IPS-NIHi7 (cell line): ENCODE results near the gene CERS2.
A peak's percentile ranks its signal among the peaks of the same experiment; 100 is the strongest.

Experiments
- DNase-seq: peaks from one replicate; pipeline ENCODE4 v3.0.0; 2012; ENCODE audit warnings: mixed read lengths; ENCODE audit errors: extremely low spot score

CERS2 gene

DNA sequence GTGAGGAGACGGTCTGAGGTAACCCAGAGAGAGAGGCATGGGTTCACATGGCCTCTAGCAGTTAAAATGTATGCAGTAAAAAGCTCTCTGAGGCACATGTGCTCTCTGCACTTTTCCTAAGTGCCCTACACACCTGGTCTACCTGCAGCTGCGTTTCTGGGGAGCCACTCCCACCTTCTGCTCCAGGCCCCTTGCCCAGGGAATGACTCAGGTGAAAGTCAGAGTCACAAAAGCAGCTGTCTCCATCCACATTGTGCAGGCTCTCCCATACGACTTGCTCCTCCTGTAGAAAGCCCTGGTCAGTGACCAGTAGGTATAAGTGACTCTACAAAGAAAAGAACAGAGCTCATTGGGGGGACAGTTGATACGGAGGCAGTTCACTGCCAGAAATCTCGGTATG, 23.3 kb upstream of the CERS2 start:
- no peak for DNase-seq

DNA sequence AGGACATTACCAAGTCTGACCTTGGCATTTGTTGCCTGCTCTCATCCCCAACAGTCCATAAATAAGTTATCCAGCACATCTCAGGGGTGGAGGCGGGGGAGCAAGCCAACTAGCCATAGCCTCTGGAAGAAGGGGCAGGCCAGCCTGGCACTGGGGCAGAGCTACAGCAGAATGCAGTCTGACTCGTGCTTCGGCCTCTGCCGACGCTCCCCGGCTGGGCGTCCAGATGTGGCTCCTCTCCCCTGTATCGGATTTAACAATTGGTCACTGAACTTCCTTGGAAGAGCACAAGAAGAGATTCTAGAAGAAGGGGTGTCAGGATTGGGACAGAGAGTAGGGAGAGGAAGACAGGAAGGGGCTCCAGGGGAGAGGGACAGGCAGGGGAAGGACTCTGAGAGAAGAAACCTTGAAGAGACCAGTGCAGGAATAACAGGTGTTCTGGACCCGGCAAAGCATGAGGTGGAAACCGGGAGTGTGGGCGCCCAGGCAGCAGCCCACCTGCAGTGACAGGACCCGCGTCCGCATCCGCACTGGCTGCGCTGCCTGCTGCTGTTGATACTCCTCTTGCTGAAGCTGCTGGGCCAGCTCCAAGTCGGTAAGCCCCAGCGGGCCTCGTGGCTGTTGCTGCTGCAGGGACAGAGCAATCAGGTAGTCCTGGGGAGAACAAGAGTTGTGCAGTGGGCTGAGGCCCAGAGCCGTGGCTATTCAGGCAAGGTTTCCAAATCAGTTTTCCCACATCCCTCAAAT, 22.7 kb upstream of the CERS2 start:
- DNase-seq: no peak

DNA sequence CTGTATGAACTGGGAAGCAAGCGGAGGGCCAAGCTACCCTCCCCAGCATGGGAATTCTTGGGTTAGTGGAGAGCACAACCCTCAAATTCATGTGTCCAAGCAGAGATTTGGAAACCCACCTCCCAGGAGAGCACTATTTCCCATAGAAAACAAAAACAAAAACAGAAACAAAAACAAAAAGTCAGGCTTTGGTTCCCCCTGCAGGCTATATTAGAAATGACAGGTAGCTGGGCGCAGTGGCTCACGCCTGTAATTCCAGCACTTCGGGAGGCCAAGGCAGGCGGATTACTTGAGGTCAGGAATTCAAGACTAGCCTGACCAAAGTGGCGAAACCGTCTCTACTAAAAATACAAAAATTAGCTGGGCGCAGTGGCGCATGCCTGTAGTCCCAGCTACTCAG, 21.3 kb upstream of the CERS2 start:
- peak; percentile 46 for DNase-seq

DNA sequence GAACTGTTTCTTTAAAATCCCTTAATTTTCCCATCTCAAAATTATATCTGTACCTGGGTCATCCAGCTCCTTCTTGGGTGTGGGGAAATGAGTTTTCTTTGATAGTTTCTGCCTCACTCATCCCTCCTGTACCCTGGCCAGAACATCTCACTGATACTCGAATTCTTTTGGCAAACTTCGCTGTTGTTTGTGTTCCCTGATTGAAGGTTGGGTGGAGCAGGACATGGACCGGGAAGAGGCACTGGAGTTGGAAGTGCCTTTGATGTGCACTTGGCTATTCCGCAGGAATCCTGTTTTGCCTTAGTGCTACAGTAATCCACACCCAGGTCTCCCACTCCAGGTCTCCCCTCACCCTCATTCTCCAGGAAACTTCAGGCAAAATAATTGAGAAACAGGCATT, 20.8 kb upstream of the CERS2 start:
- DNase-seq: no peak

DNA sequence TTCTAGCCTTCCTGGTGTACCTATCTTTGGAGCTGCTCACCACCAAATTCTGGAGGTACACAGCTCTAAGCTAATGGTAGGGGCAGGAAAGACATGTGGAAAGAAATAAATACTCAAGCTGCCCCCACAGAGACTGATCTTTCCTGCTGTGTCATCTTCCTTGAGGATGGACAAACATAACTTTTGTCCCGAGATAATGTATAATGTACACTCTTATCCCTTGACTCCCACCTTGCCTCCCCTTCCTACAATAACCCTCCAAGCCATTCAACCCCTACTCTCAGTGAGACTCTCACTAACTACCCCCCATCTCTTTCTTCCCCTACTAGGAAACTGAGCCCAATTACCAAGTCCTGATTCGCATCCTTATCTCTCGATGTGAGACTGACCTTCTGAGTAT, 19.6 kb upstream of the CERS2 start:
- DNase-seq: no peak

DNA sequence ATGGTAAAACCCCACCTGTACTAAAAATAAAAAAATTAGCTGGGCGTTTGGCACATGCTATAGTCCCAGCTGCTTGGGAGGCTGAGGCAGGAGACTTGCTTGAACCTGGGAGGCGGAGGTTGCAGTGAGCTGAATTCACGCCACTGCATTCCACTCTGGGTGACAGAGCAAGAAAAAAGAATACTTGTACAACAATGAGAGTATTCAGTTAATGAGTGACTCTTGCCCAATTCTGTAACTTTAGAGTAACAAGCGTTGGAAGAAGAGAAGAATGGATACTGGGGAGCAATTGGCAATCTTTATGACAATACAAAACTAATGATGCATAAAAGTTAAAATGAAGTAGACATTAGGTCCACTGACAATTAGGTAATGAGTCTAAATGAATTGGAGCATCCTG, 18.0 kb upstream of the CERS2 start:
- DNase-seq: no peak

DNA sequence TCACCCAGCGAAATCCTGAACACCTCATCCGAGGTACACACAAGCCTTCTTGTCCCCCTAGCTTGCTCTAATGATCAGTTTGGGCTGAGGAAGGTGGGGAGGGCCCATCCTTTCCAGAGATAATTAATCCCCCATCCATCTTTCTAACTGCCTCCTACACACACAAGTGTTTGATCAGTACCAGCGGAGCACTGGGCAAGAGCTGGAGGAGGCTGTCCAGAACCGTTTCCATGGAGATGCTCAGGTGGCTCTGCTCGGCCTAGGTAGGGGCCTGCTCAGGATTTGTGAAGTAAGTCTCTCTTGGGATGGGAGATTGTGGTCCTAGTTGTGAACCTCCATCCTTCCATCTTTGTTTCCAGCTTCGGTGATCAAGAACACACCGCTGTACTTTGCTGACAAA, 13.3 kb upstream of the CERS2 start:
- no peak for DNase-seq

DNA sequence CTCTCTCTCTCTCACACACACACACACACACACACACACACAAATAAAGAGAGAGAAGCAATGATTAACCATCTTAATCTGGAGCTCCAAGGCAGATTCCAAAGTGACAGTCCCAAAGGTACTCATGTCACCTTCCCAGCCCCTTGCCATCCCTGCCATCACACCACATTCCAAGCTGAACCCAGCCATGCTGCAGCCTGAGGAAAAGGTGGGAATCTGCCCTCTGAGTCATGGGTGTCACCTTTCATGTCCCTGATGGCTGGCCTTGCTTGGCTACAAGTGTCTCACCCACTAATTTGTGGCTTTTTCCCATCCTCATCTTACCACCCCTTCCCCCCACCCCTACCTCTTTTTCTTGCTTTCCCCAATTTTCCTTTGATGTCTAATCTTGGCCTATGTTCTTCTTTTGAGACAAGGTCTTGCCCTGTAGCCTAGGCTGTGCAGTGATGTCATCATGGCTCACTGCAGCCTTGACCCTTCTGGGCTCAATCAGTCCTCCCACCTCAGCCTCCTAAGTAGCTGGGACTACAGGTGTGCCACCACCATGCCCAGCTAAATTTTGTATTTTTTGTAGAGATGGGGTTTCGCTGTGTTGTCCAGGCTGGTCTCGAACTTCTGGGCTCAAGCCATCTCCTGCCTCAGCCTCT, 10.7 kb upstream of the CERS2 start:
- DNase-seq: no peak

DNA sequence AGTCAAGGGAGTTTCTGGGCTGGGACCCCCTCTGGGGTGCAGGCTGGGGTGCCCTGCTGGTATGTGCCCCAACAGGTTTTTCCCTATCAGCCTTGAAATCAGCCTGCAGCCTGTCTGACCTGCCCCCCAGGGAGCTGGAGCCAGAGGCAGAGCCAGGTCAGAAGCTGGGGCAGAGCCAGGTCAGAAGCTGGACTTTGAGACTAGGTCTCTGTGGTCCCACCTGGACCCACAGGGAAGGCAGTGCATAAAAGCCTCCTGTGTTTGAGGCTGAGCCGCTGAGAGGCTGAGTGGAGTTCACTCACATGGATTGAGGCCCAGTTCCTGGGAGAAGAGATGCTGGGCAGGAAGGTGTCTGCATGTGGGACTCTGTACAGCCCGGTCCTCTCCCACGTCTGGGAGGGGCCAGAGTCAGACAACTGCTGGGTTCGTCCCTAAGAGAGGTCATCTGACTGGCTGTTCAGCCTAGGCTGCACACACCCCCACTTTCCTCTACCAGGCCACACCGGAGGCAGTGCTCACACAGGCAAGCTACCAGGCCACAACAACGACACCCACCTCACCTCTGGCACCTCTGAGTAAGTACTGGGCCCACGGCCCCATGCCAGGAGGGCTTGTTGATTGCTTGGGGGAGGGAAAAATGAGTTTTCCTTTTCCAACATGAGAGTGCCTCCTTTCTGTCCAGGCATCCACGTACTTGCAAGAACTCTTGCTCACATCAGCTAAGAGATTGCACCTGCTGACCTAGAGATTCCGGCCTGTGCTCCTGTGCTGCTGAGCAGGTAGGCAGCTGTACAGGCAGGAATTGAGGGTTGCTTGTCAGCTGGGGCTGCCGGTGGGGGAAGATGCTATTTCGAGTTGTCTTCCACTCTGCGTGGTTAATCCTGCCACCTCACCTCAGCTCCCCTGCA, 7.4 kb upstream of the CERS2 start, which contains the start of gene ANXA9:
TSS of gene ANXA9 (plus strand) at position 488 of the 908 bp plus-strand sequence. CDS start 814 bp downstream, outside the sequence.
- DNase-seq: no peak

DNA sequence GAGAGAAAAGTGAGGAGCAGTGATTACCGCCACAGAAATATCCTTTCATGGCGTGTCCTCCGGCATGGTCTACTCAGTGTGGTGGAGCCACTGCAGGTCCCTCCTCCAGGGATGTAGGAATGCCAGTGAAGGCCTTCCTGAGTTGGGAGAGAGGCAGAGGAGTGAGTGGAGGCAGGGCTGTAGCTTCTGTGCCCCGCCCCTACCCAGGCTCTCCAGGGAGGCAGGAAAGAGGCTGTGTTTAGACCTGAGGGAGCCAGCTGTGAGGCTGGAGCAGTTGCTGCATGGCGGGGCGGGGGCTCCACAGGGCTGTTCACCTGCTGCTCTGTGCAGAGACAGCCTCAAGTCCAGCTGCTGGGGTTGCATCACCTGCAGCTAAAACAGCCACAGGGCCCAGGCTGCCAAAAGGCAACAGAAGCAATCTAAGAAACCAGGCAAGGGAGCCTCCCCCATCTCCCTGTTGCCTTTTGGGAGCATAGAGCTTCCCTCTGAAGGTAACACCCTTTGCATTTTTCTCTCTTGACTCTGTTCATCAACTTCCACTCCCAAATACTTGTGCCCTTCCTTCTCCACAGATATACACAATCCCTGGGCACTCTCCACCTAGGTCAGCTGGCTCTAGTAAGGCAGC, 6.7 kb upstream of the CERS2 start:
- DNase-seq: peak; percentile 90

DNA sequence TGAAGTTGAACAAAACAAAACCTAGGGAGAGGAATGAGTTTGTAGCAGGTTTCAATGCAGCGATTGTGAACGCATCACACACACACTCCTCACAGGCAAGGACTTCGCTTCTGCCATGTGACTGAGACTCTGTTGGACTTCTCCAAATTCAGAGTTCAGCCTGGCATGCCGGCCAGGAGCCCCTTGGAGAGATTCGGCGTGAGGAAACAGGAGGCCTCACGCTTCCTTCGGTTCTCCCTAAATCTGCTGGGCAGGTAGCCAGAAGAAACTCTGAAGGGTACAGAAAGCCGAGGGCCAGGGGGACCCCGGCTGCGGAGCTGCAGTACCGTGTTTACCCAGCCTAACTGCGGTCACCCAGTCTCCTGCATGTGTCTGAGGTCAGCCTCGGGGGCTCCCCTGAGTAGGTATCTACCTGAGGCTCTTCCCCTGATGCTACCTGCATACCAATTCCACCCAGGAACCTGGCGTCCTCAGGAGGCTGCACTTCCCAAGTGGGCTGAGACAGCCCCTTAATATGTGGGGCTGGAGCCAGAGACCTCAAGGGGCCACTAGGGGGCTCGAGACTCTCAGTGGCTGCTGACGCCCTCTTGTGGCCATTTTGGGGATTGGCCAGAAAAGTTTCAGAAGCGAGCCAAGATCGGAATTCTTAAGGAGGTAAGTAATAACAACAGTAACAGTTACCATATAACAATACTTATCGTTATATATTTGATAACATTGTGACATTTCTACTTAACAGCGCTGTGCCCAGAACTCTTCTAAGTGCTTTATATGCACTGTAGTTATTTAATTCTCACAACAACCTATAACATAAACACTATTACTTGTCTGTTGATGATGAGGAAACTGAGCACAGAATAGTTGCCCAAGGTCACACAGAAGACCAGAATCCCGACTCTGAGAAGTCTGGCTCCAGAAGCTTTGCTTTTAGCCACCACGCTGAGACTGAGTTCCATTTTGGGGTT, 4.7 kb upstream of the CERS2 start:
- peak; percentile 84 for DNase-seq

DNA sequence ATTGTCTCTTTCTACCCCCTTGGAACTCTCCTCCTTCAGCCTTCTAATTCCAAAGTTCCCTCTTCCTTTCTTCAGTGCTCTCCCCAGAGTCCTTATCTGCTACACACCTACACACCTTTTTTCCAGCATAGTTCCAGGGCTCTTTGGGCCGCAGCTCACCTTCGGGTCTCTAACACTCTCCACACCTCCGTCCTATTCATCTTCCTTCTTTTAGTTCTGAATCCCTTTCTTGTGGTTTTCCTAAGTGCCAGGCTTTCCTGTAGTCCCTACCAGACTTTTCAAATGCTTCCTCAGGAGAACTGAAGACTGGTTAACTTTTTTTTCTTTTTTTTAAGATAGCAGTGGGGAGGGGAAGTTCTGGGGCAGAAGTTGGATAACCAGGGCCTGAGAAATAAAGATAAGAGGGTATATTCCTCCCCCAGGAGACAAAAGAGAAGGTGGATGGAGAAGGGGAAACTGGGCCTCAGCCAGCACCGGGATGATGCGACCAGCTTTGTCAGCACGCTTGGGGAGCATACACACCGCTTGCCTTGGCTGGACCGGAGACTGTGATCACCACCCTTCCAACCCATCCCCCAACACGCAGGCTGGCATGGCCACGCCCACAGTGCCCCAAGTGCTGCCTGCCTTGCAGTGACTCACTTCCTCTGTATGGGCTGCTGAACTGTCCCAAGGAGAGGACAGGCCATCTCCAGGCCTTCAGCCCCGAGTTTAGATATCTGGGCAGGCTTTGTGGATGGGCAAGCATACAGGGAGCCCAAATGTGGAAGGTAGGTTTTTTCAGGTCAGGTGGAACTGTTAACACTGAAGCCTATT, 2.5 kb upstream of the CERS2 start:
- peak; percentile 48 for DNase-seq

DNA sequence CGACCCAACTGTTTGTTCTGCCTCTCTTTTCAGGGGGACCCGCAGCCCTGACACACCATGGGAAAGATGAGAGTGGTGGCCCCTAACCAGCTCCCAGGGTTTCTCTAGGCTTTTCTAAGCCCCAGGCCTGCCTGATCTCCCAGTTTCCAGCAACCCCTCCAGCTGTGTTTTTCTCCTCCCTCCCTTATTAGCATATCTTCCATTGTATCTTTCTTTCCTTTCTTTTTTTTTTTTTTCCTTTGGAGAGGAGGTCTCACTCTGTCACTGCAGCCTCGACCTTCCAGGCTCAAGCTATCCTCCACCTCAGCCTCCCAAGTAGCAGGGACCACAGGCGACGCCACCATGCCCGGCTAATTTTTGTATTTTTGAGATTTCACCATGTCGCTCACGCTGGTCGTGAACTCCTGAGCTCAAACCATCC, 1.8 kb upstream of the CERS2 start:
- no peak for DNase-seq

DNA sequence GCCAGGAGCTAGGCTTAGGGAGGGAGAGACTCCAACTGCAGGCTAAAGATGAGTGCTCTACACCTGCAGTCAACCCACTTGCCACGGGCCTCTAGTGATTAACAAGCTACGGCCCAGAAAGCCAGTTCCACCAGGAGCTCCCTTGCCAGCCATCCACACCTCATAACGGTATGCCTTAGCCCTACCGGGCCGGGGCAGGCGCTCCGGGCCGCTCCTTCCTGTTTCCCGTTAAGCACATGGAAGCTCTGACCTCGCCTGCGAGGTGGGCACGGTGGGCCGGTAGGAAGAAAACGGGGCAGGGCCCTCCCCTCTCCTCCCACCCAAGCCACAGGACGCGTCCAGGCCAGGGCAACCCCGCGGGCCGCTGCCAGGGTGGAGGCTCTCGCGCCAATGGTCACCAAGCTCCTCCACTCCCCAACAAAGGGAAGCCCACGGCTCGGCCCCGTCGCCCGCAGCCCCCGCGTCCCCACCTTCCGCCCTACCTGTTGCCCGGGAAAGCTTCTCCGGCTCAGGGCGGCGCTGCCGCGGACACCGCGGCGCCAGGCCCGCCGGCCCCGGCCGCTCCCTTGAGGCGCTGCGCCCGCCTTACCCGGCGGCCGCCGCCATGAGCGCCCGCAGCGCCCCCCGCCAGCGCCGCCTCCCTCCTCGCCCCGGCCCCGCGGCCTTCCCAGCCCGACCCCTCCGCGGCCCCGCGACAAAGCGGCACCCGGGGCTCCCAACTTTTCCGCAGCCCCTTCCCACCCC, 627 bp downstream of the CERS2 start:
- DNase-seq: no peak

DNA sequence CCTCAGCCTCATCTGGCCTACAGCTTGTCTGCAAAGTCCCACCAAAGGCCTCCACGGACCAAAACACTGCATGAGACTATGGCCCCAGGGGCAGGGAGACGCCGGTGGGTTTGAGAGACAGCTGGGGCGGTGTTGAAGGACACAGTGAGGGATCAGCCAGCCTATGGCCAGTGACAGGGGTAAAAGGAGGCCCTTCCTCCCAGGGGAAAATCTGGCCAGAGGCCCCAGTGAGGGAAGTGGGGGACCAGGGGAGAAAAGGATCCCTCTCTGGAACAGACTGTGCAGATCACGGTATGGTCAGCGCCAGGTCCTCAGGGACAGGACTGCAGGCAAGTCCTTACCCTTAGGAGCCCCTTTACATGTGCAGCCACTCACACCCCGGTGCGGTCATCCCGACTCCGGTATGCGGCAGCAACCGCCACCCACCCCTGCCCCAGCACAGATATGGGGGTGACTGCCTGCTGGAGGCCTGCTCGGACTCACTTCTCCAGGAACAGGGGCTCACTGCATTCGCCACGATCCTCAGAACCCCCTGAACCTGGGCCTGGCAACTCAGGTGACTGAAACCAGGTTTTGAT, 1.3 kb downstream of the CERS2 start:
- no peak for DNase-seq

DNA sequence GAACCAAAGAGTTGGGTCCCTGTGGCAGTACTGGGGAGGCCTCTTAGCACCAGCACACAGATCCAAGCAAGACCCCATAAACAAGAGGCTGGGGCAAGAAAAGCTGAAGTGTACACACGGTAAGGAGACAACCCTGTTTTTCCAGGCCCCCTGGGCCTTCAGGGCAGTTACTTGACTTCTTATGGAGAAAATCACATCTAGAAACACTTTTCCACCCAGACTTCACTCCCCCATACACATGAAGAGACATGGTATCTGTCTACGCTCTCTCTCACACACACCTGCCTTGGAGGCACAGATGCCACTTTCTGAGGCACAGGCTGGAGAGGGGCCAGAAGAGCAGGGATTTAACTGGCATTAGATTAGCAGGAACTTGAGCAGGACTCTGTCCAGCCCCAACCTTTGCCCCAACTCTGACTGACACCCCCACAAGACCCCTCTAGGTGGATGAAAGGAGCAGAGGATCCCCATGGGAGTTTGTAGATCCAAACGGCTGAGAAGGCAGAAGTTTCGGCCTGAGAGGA, 2.2 kb downstream of the CERS2 start:
- no peak for DNase-seq

DNA sequence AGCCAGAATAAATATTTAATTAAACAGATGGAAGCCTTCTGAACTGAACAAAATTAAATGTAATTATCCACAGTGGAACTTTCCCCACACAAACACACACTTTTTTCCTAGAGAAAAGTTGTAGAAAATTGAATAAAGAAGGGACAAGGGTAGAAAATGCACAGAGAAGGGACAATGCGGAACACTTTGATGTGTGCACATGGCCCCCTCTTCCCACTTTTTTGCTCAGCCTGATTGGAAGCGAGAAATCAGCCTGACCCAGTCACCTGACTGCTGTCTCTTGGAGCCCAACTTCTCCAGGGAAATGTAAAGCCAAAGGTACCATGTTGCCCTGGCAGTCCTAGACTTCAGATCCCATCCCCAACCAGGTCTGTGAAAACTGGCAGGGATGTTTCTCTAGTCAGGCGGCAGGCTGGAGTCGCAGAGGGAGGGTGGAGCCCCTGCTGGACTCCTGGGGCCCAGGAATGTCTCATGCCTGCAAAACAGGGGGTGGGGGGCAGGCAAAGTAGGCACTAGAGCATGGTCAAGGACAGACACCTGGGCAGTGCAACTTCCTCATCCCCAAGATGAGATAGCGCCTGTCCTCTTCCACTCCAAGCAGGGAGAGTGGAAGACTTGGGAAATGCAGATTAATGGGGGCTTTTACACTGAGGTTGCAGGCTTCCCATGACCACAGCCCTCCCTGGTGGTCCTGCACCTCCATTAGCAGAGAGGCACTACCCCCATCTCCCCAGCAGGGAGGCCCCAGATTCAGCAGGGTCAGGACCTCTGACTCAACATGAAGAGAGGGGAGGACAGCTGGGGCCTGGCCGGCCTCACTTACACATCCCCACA, 2.8 kb downstream of the CERS2 start:
- peak; percentile 45 for DNase-seq
